ENCODE results near the gene MAP4K2. TPM values are rescaled to one million over a fixed set of nuclear protein-coding genes. Genes with fewer than 3 reads are reported as not detected.

The MAP4K2 gene
- total RNA-seq, 1 experiment from 2014 or later, result 46.5 TPM

DNA sequence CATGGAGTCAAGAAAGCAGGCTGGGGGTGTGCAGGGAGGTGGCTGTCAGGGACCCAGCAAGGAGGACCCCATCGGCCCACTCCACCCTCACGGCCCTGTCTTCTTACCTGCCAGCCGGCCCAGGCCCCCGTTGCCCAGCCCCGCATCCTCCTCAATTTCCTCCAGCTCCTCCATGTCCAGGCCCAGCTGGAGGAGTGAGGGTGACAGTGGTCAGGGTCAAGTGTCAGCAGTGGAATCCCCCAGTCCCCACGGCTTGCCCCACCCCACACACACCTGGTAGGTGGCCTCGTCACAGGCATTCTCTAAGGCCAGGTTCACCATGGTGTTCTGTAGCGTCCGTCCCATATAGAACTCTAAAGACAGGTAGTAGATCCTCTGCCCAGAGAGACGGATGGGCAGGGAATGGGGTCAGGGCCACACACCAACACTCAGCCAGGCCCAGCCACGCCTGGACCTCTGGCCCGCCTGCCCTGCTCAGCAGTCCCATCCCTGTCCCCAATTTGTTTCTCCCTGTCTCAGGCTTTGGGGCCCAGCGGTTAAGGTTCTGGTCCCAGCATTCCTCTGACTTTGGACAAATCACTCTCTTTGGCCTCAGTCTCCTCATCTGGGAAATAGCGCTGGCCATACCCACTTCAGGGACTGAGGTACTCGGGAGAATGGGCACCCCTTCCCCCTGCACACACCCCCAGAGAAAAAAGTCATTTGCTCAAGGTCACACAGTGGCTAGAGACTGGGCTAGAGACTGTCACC, 44.5 kb downstream of the MAP4K2 start:
- Histone ChIP-seq H3K27me3 (replicated peaks; ENCODE audit: insufficient read depth, low read depth, low read length, poor library complexity) (no peaks in the 10 kb centered on the region), H3K4me3 (ENCODE audit: low read depth, low read length, poor library complexity, severe bottlenecking) (no peak overlapping the region), H3K36me3 (ENCODE audit: insufficient read depth, low read length, poor library complexity, severe bottlenecking) (peaks cover 14% of the 10 kb centered on the region), H3K27ac (ENCODE audit: low read depth, low read length, poor library complexity, severe bottlenecking) (no peak overlapping the region), H3K4me1 (ENCODE audit: insufficient read depth, low read length, poor library complexity, severe bottlenecking) (peaks cover 6% of the 10 kb centered on the region), H3K9me3 (ENCODE audit: low read depth, low read length, poor library complexity, severe bottlenecking) (no peaks in the 10 kb centered on the region)
- ChIA-PET CTCF (interaction anchor here (0.6 kb wide), 1 partner anchor 309 kb away, joined by 3 read pairs; no protein-coding TSS in a partner anchor), POLR2A (ENCODE audit: low non-redundant PET) (no interaction called here)
- DNase-seq (ENCODE audit: low spot score), result no peak
- intact Hi-C loops (cut with micrococcal nuclease; ENCODE audit: unreplicated experiment), result no loop called here
- BruUV-seq (replicated peaks), result no TSS peak
- TF ChIP-seq, protein P1, sequence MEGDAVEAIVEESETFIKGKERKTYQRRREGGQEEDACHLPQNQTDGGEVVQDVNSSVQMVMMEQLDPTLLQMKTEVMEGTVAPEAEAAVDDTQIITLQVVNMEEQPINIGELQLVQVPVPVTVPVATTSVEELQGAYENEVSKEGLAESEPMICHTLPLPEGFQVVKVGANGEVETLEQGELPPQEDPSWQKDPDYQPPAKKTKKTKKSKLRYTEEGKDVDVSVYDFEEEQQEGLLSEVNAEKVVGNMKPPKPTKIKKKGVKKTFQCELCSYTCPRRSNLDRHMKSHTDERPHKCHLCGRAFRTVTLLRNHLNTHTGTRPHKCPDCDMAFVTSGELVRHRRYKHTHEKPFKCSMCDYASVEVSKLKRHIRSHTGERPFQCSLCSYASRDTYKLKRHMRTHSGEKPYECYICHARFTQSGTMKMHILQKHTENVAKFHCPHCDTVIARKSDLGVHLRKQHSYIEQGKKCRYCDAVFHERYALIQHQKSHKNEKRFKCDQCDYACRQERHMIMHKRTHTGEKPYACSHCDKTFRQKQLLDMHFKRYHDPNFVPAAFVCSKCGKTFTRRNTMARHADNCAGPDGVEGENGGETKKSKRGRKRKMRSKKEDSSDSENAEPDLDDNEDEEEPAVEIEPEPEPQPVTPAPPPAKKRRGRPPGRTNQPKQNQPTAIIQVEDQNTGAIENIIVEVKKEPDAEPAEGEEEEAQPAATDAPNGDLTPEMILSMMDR (conservative IDR thresholded peaks at IDR 0.05; ENCODE audit: low read depth, low read length), result no peak
- TF ChIP-seq EZH2 (IDR thresholded peaks at IDR 0.05; ENCODE audit: borderline replicate concordance, low read depth, low read length, poor library complexity, severe bottlenecking), result no peak

DNA sequence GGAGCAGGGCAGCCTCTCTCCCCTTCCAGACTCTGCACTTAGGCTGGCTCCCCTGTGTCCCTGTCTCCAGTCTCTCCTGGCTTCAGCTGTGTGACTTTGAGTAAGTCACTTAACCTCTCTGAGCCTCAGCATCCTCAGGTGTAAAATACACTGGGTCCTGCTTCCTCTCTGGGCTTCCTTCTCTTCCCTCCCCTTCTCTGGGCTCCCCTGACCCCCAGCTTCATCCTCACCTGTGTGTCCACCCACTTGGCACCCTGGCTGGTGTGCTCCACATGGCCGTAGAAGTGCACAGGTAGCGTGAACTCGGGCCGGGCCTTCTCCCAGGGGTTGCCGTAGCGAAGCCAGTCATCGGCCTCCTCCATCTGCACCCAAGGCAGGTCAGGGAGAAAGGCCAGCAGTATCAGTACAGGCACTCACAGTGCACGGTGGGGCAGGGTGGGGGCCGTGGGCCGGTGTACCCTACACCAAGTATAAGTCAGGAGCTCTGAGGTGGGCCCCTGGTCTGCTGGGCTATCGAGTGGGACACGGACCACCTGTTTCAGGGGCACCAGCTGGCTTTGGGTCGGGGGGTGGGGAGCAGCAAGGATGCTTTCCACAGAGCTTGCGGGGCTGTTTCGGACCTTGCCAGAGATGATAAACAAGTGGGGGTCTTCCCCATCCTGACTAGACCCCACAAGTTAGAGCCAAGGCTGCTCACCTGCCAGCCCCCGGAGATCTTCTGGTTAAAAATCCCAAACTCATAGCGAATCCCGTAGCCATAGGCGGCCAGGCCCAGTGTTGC, 45.3 kb downstream of the MAP4K2 start:
- no TSS peak for BruUV-seq (replicated peaks)
- Histone ChIP-seq H3K4me1 (ENCODE audit: insufficient read depth, low read length, poor library complexity, severe bottlenecking) (no peaks in the 10 kb centered on the region), H3K27ac (ENCODE audit: low read depth, low read length, poor library complexity, severe bottlenecking) (no peak overlapping the region), H3K36me3 (ENCODE audit: insufficient read depth, low read length, poor library complexity, severe bottlenecking) (peaks cover 7% of the 10 kb centered on the region), H3K4me3 (ENCODE audit: low read depth, low read length, poor library complexity, severe bottlenecking) (no peak overlapping the region), H3K9me3 (ENCODE audit: low read depth, low read length, poor library complexity, severe bottlenecking) (no peaks in the 10 kb centered on the region), H3K27me3 (replicated peaks; ENCODE audit: insufficient read depth, low read depth, low read length, poor library complexity) (no peaks in the 10 kb centered on the region)
- intact Hi-C loops (cut with micrococcal nuclease; ENCODE audit: unreplicated experiment), result no loop called here
- POLR2A ChIA-PET (ENCODE audit: low non-redundant PET), result no interaction called here
- CTCF ChIA-PET, result no interaction called here
- no peak for DNase-seq (ENCODE audit: low spot score)
- no peak for TF ChIP-seq EZH2 (IDR thresholded peaks at IDR 0.05; ENCODE audit: borderline replicate concordance, low read depth, low read length, poor library complexity, severe bottlenecking)
- TF ChIP-seq, protein P1 (conservative IDR thresholded peaks at IDR 0.05; ENCODE audit: low read depth, low read length), result no peak

- no peak for DNase-seq (ENCODE audit: low spot score)
- no peak for TF ChIP-seq EZH2 (IDR thresholded peaks at IDR 0.05; ENCODE audit: borderline replicate concordance, low read depth, low read length, poor library complexity, severe bottlenecking)
- TF ChIP-seq, protein P1 (conservative IDR thresholded peaks at IDR 0.05; ENCODE audit: low read depth, low read length), result no peak
- H3K9me3 ChIP-seq (ENCODE audit: low read depth, low read length, poor library complexity, severe bottlenecking), result no peaks in the 10 kb centered on the region
- H3K27ac ChIP-seq (ENCODE audit: low read depth, low read length, poor library complexity, severe bottlenecking), result no peak overlapping the region
- H3K27me3 ChIP-seq (replicated peaks; ENCODE audit: insufficient read depth, low read depth, low read length, poor library complexity), result no peaks in the 10 kb centered on the region
- H3K36me3 ChIP-seq (ENCODE audit: insufficient read depth, low read length, poor library complexity, severe bottlenecking), result no peaks in the 10 kb centered on the region
- ChIA-PET CTCF (no interaction called here), POLR2A (ENCODE audit: low non-redundant PET) (no interaction called here)
- no TSS peak for BruUV-seq (replicated peaks)
- intact Hi-C loops (cut with micrococcal nuclease; ENCODE audit: unreplicated experiment), result no loop called here
- no peak overlapping the region for H3K4me3 ChIP-seq (ENCODE audit: low read depth, low read length, poor library complexity, severe bottlenecking)
- H3K4me1 ChIP-seq (ENCODE audit: insufficient read depth, low read length, poor library complexity, severe bottlenecking), result no peaks in the 10 kb centered on the region
These were observed 47.2 kb downstream of the MAP4K2 start for GRCh38 chr11:64755681-64756361.
